ENCODE measurements around the gene ADAM23.

ADAM23 gene

DNA sequence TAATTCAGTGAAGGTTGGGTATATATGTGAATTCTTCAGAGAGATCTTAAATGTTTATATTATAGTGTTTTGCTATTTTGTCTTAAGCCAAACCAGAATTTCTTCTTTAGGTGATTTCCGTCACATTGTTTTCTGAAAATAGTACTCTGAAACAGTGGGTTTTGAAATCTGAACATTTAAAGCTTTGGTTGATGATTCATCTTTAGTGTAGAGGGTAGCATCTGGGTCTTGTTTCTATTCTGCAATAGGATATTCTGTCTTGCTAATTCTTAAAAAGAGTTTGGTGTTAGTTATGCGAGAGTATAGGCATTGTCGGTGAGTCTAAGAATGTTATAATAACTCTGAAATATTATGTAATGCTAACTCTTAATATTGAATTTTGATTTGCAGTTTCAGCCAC is 129.4 kb downstream of the ADAM23 start:
- DNase-seq = no peak

DNA sequence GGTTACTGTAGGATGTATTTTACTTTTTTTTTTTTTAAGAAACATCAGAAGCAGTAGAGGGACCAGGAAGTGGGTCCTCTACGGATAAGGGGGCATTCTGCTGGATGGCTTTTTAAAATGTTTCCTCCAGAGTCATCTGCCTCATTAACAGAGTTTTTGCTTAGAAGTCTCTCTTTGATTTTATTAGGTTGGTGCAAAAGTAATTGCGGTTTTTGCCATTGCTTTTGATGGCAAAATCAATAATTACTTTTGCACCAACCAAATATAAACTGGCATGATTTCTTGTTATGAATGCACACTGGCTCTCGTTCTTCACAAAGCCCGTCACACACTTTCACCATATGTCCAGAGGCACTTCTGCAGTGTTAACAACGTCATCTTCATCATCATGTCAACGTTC is 130.5 kb downstream of the ADAM23 start:
- DNase-seq = no peak

DNA sequence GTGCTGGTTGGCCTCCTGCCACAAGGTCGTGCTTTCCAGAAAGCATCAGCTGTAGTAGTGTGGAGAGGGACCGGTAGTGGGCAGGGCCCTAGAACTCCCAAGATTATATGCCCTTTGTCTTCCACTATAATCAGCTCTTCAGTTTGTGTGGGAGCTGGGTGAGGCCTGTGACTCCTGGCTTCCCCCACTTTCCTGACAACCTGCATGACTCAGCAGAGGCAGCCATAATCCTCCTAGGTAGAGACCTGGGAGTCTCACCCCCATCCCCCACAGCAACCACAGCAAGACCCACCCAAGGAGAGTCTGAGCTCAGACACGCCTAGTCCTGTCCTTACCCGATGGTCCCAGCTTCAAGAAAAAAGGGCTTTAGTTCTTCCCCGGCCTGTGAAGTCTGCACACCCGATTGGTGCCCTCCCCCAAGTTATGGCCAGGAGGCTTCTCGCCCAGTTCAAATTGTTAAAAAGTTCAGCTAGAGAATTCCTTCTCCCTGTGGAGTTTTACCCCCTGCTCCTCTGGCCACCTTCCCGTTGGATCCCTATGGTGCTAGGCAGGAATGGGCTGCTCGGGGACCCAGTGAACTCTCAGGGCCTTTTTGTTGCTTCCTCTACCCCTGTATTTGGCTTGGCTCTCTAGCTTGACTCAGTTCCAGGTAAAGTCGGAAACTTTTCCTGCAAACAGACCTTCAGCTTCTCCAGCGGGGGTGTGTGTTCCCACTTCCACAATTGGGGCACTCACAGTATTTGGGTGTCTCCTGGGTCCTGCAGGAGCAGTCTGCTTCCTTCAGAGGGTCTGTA is 141.2 kb downstream of the ADAM23 start:
- DNase-seq = no peak

DNA sequence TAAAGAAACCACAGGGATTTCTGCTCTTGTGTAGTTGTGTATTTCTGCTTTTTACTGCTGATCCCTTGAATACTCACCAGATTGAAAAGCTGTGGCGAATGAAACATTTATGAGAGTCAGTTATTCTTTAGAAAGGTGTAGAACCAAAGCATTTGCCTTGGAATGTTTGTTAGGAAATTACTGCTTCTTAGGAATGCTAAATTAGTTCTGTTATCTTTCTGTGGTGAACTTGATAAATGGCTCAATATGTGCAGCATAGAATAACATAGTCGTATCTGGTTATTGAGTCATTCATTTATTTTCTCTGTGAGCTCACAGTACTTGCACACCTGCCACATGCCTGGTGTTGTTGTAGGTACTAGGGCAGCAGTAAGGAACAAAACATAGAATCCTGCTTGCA is 142.0 kb downstream of the ADAM23 start:
- no peak for DNase-seq

DNA sequence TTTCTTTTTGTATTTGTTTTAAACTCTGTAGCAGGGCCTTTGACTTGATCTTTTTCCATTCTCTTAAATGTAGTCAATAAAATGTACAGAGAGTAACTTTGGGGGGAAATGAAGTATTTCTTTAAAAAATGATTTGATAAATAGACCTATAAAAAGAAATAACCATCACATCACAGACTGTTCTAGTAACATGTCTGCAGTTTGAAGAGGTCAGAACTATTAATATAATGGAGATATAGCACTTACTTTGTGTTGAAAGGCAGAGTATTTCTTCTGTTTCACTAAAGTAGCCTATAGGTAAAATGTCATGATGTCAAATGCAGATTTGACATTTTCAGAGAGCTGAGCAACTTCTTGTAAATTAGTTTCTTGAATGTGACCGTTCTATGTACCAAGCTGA is 143.3 kb downstream of the ADAM23 start:
- no peak for DNase-seq

DNA sequence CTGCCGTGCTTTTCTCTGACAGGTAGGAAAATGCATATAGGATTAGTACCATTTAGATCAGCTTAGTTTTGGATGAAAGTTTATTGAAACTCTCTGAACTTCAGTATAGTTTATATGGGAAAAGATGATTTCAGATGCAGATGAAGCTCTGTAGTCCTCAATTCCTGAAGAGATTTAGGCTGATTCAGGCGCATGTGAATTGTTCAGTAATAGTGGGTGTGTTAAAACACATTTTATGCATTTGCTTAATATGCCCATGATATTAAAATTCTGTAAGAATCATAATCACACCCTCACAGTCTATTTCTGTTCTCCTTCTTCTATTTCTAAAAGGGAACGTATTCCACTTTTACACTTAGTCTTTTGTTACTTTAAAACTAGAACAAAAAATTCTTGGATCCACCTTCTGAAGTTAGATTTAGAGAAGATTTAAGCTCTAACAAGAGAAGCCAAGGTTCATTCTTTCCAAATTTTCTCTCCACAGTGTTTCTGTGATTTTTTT is 154.4 kb downstream of the ADAM23 start:
- DNase-seq = no peak

DNA sequence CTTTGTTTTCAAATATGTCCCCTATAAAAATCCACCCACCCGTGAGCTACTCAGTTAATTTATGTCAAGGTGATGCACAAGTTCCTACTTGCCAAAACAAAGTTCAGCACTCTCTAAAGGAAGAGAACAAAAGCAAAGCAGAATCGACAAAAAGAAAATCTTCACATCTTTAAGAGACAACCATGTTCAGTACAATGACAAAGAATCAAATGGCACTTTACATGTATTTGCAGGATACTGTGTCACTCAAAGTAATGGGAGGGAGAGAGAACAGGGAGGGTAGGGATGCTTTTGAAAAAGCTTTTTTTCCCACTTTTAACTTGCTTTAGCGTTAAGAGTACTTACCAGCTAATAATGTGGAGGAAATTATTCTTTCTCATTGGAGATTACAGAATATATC is 159.9 kb downstream of the ADAM23 start:
- no peak for DNase-seq

DNA sequence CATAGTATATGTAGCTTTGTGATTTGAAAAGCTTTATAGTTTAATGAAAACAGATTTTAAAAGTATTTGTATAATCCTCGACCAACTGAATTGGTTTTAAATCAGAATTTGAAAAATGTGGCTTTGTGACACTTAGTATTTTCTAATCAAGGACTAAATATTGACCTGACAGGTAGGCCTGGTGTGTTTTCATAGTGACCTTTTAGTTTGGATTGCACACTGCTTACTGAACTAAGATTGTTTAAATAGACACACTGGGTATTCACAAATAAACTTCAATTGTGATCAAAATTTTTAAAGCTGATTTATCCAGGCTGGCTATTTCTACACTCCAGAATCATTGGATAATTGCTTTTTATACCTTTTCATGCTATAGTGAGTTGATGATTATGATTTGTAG is 167.1 kb downstream of the ADAM23 start:
- DNase-seq = no peak

DNA sequence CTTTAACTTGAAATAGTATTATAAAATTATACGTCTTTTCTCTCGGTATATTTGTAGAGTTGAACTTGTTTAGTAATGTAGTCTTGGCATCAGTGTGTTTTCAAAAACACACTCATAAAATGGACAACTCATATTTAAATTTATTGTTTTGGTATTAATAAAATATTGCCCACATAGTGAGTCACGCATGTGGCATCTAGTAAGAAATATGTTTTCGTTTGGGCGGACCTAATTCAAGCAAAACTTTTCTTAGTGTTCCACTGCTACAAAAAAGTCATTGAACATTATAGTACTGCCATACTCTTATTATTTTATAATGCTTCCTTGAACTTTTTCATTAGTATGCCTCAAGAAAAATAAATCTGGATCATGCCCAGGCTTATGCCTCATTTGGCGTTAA is 167.9 kb downstream of the ADAM23 start:
- DNase-seq = no peak

DNA sequence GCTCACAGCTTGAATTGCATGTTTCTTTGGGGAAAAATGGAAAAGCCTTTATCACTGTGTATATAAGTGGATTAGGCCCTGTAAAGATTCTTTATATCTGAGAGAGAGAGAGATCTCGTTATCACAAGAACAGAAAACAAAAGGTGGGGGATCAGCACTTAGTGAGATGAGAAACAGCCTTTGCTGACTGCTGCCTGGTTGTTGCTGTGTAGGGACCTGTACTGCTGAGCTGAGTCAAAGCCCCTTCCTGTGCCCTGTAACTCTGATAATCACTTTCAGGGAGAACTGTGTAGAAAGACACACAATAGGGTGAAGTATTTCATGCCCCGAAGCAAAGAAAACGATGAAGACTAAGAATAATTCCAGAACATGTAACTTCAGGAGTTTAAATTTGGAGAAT is 168.4 kb downstream of the ADAM23 start:
- DNase-seq = no peak

DNA sequence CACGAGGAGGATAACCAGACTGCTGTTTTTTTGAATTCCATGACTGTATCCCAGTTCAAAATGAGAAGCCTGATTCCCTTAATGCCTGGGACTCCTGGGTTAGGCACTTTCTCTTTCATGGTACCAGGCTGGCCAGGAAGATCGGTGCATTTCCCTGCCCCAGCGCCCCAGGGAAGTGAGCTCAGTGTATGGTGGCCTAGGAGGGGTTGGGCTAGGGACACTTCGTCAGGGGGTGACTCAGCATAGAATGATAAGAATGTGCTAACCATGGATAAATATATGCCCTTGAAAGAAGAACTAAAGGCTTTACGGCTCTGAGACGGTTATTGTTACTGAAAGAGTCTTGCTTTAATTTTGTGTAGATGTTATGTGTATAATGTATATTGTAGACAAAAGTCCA is 171.5 kb downstream of the ADAM23 start:
- no peak for DNase-seq

DNA sequence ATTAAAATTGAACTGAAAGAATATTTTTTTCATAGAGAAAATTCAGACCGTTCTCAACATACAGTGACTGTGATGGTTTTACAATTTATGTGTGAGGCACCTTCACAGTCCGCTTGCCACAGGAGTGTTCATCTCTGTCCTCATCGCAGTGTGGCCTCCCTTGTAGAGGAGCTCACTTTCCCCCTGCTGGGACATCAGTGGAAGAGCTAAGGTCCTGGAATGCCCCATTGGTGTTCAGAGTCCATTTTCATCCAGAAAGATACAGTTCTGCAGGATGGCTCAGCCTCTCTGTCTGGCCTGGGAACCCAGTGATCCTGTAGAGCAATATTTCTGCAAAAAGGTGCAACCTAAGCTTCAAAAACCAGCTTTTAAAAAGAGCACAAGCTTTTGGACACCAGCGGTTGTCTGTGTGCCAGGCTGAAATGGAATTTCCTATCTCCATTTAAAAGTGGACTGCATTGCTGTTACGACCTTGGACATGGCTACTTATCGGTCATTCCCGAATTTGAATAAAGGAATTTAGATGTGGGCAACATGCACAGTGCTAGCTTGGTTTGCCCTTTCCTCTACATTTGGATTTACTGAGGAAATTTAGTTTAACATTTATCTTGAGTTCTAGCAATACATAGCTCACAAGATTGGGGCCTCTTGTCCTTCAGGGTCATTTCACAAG is 172.2 kb downstream of the ADAM23 start:
- no peak for DNase-seq

DNA sequence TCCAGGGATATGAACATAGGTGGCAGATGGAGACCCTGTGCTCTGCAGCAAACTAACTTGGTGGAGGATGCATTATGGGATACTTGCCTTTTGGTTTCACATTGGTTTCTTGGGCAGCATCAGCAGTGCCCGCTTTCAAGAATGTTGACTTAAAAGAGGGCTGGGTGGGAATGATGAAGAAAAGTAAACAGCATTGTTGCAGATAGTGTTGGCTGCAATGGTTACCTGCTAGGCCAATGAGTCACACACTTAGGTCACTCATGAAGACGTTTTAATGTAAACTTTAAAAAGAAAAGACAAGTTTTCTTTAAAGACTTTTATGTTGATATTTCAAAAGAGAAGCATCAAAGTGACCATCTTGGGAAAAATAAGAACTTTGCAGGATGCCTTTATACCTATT is 172.8 kb downstream of the ADAM23 start:
- no peak for DNase-seq

DNA sequence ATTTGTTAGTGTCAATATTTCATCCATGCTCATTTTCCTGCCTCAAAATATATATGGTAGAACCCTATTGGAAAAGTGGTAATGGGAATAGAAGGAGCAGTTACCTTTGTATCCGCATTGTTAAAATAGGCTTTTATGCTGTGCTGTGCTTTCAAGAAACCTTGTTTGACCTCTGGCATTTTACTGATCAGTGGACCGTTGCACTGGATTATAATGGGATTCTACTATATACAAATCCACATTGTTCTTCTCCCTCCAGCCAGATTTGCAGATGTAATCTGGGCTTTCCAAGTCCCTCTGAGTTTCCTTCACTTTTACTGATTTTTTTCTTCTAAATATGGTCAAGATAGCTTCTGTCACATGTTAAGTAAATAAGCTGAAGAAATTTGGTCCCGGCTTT is 175.7 kb downstream of the ADAM23 start:
- DNase-seq = no peak

DNA sequence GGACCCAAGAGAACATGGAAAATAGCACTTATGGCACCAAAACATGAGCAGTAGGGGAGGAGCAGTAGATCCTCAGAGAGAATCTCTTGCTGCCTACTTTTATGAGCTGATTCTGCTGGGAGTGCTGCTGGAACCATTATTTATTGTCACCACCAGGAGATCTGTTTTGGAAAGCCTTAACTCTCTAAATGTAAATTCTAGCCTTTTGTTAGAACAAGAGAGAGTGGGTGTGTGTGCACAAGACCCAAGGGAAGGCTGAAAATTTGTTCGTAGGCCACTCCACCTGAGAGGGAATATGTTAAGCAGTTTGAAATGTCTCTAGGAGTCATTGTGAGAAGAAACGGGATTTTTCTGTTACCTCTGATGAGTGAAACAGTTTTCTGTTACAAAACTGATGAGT is 182.8 kb downstream of the ADAM23 start:
- no peak for DNase-seq

DNA sequence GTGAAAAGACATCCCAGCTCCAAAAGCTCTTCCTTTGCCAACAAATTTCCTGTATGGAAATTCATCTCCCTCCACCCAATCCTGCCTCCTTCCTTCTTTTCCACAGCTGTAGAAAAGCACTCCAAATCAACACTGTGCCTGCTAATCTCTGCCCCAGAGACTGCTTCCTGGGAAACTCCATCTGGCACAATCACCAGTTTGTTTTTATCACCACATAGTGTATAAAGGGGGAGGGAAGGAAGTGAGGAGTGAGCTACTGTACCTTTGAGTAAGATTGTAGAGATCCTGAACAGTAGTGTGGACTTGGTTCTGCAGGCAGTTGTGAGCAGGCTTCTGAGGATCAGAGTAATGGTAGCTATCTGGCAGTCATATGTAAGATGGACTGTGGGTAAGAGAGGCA is 184.3 kb downstream of the ADAM23 start:
- no peak for DNase-seq

DNA sequence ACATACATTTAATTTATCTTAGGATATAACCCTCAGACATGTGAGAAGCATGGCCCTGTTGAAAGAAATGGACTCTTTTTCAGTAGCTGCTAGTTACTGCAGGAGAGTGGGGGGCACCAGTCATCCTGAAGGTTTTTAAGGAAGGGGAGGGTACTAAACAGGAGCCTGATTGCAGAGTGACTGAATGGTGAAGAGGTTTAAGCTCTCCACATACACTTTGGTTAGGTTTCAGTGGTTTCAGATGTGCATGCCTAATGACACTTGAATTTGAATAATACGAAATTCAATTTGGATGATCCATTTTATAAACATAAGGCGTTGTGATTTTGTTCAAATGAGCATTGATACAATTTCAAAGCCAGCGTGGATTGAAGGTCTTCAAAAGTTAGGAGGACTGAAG is 188.0 kb downstream of the ADAM23 start:
- no peak for DNase-seq

DNA sequence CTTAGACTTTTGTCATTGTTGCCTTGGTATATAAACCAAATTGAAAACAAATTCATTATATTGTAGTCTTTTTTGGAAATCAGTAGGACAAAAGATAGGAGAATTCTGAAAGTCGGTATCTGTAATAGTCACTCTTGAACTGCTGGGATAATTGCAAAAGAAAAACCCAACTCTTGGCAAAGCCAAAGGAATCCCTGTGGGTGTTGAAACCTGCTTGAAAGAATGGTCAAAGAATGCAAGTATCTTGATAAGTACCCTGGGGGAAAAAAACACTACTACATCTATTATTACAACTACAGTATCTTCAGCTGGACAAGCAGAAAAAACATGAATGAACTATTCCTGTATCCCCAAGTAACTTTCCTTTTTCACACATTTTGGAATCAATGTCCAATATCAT is 191.7 kb downstream of the ADAM23 start:
- DNase-seq = no peak

DNA sequence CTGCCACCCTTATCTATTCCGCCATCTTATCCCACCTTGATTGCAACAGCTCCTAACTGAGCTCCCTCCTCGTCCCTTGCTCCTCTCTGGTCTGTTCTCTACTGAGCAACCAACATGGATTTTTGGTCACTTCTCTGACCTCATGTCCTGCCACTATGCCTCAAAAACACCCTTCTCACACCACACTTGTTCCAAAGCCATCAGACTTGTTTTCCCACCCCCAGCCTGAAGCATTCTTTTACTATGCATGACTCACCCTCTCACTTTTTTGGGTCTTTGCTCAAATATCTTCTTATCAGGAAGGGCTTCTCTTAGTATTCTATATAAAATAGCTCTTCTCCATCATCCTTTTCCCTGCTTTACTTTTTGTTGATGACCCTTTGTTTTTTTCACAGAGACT is 196.3 kb downstream of the ADAM23 start:
- DNase-seq = no peak

DNA sequence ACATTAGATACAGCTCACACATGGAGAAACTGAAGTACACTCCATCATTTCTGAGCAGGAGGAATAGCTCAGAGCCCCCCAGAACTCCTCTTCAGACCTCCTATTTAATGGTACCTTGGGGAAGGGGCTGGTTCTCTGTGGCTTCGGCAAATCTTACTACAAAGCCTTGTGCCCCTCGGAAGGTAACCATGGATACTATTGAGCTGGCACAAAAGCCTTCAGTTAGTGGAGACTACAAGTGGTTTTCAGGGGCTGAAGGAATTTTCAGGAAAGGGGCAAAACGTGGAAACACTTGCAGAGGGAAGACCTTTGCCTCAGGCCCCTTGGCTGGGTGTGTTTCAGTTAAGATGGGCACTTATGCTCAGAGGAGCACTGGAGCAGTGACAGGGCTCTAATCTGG is 197.9 kb downstream of the ADAM23 start:
- DNase-seq = no peak

DNA sequence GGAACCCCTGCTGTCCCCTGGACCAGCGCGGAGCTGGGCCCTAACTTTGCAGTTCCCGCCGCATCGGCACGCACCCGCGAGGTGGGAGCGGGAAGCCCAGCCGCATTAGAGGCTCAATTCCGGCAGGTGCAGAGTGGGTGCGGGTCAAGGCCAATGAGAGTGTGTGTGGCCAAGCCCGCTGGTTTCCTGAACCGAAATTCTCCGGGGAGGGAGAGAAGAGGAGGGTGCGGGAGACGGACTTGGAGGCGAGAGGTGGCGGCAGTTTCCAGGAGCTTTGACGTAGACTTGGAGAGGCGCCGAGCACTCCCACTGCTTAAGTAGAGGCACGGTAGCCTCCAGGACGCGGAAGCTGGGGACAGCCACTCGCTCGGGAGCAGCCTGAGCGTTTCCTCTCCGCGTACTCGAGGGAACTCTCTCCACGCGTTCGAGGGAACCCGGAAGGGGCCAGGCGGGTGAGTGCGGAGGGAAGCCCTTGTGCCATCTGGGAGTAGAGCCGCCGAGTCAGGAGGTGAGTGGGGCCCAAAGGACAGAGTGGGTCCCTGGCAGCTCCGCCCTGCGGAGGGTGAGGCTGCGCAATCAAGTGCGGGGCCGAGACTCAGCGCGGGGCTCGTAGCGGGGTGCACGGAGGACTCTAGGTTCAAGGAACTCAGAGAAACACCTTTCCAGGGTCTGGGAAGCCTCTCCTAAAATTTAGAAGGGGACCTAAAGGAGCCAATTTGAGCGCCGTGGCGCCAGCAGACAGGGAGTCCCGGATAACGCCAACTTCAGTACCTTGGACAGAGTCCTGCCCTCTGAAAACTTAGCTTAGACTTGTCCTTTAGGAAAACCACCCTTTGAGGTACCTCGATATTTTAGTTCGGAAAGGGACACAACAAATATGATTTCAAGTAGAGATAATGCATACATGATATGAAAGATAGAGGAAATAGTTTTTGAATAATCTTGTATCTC is 199.0 kb downstream of the ADAM23 start, which contains the start of gene FAM237A:
Gene FAM237A (plus strand): TSS at position 413 of the 951 bp plus-strand sequence. CDS start 1,750 bp downstream, outside the sequence.
- no peak for DNase-seq

DNA sequence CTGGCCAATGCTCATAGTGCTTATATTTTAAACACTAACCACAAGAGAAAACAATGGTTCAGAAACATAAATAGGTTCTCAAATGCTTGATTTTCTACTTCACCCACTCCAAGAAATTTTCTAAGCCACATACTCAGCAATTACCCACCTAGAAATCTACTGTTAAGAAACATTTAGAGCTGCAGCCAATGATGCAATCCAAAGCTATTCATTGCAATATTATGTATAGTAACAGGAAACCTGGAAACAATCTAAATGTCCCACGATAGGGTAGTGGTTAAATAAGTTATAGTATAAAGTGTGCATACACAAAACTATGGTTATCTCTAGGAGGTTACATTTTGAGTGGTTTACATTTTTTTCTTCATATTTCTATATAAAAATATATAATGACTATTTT is 204.7 kb downstream of the ADAM23 start:
- DNase-seq = no peak

DNA sequence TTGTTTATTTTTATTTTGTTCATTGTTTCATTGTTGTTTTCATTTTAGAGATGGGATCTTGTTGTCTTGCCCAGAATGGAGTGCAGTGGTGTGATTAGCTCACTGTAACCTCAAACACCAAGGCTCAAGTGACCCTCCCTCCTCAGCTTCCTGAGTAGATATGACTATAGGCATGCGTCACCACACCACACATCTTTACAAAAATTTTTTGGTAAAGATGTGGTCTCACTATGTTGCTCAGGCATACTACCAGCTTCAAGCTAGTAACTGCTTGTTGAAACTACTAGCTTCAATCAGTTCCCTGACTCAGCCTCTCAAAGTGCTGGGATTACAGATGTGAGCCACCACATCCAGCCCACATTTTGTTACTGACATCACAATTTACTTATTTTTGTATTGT is 213.8 kb downstream of the ADAM23 start:
- DNase-seq = no peak

Data from NCI-H1436 (cell line).